Esophagus muscularis mucosa (tissue), 4 donors: ENCODE data around the gene KIAA0040. TPM values are rescaled to one million over a fixed set of nuclear protein-coding genes. Genes with fewer than 3 reads are reported as not detected.

ENCODE experiments used
- DNase-seq: peaks from one replicate; pipeline ENCODE4 v3.0.0-alpha.2; 2017; ENCODE audit errors: extremely low spot score
- H3K27ac ChIP-seq, 4 donors: fragments of 200-600 bp; sonication (generic); replicated peaks in 1 of 4; 1 replicate in 3 of 4; 2 replicates in 1 of 4; pipeline ENCODE4 v1.5.1; 2016 to 2019; ENCODE audit warnings: mild to moderate bottlenecking in 1 of 4
- H3K27me3 ChIP-seq, 4 donors: fragments of 200-600 bp; sonication (generic); one replicate each; pipeline versions ENCODE4 v1.5.1 to v1.6.0; 2016 to 2019
- H3K36me3 ChIP-seq, 4 donors: fragments of 200-600 bp; sonication (generic); one replicate each; pipeline ENCODE4 v1.5.1; 2016 to 2019
- H3K4me1 ChIP-seq, 4 donors: fragments of 200-600 bp; sonication (generic); one replicate each; pipeline ENCODE4 v1.5.1; 2016 to 2019
- H3K4me3 ChIP-seq, 4 donors: fragments of 200-600 bp; sonication (generic); 1 replicate in 2 of 4; 2 replicates in 2 of 4; pipeline ENCODE4 v1.5.1; 2016 to 2019; ENCODE audit warnings: mild to moderate bottlenecking in 4 of 4, moderate library complexity in 1 of 4
- H3K9me3 ChIP-seq, 4 donors: fragments of 200-600 bp; sonication (generic); 1 replicate in 3 of 4; 2 replicates in 1 of 4; pipeline ENCODE4 v1.5.1; 2016 to 2019
- EP300 ChIP-seq: sonication (generic); formaldehyde crosslinking; IDR thresholded peaks from one replicate; pipeline ENCODE4 v1.6.1; 2017; ENCODE audit warnings: antibody characterized with exemption
- POLR2A ChIP-seq: fragments of 450-650 bp; IDR thresholded peaks from one replicate; pipeline ENCODE4 v1.6.1; 2017; ENCODE audit warnings: antibody characterized with exemption, moderate library complexity, mild to moderate bottlenecking, low read depth
- POLR2AphosphoS5 ChIP-seq, 2 donors: sonication (generic); formaldehyde crosslinking; IDR thresholded peaks; one replicate each; pipeline ENCODE4 v1.6.1; 2017; ENCODE audit warnings: antibody characterized with exemption in 2 of 2
- WGBS: methylation state at CpG from one replicate; pipeline ENCODE4 v1.1.5; 2018; 5-methylcytosine and 5-hydroxymethylcytosine counted together
- intact Hi-C: fragments of 100-400 bp; cut with DNase I; formaldehyde crosslinking; loops from one replicate; pipeline ENCODE4 v1.15.1; 2023
- total RNA-seq, 4 donors: library from RNA; depleted of rRNA; stranded (reverse); fragments of >200 nt; gene quantifications; one replicate each; pipeline versions ENCODE4 v1.1.0 to v1.2.1, GENCODE V29; 2016
- TF ChIP-seq, protein P1 (sequence below), 3 experiments: fragments of 200-600 bp in 2 of 3; fragments of 450-650 bp in 1 of 3; sonication (generic) in 2 of 3; IDR thresholded peaks; one replicate each; pipeline ENCODE4 v1.5.1; 2017 to 2019; ENCODE audit warnings: antibody characterized with exemption in 3 of 3, mild to moderate bottlenecking in 2 of 3, moderate library complexity in 1 of 3

Gene KIAA0040
- total RNA-seq, 4 donors from 2014 or later = 37.0 to 109 (median 45.1) TPM

- Histone ChIP-seq H3K27me3 (no peaks in the 10 kb centered on the region), H3K36me3 (no peaks in the 10 kb centered on the region), H3K27ac (no peak overlapping the region), H3K4me1 (peaks cover 6 to 32% (median 24%) of the 10 kb centered on the region in 4 donors), H3K4me3 (no peak overlapping the region), H3K9me3 (peaks cover 0 to 4% (median 0%) of the 10 kb centered on the region in 4 donors)
- no peak for TF ChIP-seq POLR2A
- TF ChIP-seq, protein P1, sequence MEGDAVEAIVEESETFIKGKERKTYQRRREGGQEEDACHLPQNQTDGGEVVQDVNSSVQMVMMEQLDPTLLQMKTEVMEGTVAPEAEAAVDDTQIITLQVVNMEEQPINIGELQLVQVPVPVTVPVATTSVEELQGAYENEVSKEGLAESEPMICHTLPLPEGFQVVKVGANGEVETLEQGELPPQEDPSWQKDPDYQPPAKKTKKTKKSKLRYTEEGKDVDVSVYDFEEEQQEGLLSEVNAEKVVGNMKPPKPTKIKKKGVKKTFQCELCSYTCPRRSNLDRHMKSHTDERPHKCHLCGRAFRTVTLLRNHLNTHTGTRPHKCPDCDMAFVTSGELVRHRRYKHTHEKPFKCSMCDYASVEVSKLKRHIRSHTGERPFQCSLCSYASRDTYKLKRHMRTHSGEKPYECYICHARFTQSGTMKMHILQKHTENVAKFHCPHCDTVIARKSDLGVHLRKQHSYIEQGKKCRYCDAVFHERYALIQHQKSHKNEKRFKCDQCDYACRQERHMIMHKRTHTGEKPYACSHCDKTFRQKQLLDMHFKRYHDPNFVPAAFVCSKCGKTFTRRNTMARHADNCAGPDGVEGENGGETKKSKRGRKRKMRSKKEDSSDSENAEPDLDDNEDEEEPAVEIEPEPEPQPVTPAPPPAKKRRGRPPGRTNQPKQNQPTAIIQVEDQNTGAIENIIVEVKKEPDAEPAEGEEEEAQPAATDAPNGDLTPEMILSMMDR (IDR thresholded peaks at IDR 0.05) = no peak
- no peak for TF ChIP-seq EP300
- TF ChIP-seq POLR2AphosphoS5 (IDR thresholded peaks at IDR 0.05) = no peak
- peak; percentile 57 for DNase-seq
- WGBS = 80% methylated on average over 5 of the region's 5 CpGs
- intact Hi-C loops = loop anchor here (10.0 kb wide), 1 partner anchor 384 kb away; no protein-coding TSS in a partner anchor
These were observed 26.3 kb upstream of the KIAA0040 start for GRCh38 chr1:175218786-175219434.

DNA sequence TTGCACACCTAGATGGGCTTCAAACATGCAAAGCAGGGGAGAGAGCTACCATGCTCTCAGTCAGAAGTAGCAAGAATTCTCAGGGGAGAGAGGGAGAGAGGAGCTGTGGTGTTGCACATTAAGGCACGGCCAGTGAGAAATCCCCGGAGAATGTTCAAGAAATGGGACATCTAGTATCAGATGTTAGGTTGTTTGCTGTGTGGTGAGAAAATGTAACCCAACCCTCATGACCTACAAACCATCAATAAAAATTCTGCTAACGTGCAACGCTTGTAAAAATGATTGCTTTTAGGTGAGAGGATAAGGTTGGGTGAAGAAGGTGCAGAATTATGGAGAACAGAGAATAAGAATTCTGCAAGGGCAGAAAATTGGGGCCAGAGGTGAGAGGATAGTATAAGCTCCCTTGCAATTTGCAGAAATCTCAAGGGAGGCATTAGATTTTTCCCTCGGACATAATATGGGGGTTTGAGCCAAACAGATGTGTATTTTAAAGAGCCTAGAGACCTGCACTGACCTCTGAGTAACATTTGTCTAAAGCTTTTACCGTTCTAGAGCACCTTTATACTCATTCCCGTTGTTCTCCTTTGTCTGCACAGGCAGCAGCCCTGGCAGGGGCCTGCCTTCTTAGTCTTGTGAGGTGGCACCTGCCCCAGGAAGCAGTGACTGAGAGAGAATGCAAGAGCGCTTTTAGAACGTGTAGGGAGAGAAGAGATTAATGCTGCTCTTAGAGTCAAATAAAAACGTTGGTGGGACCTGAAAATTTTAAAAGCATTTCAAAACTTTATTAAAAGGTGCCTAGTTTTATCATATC, 25.4 kb upstream of the KIAA0040 start:
- 63% methylated on average over 10 of the region's 10 CpGs for WGBS
- no peak overlapping the region for H3K27ac ChIP-seq
- peaks cover 6 to 32% (median 24%) of the 10 kb centered on the region in 4 donors for H3K4me1 ChIP-seq
- TF ChIP-seq EP300 = no peak
- TF ChIP-seq, protein P1 (IDR thresholded peaks at IDR 0.05) = no peak
- TF ChIP-seq POLR2AphosphoS5 (IDR thresholded peaks at IDR 0.05) = no peak
- TF ChIP-seq POLR2A = no peak
- no peaks in the 10 kb centered on the region for H3K27me3 ChIP-seq
- peaks cover 0 to 10% (median 0%) of the 10 kb centered on the region in 4 donors for H3K9me3 ChIP-seq
- intact Hi-C loops = loop anchor here (10.0 kb wide), 1 partner anchor 383 kb away; no protein-coding TSS in a partner anchor
- peak; percentile 68 for DNase-seq
- no peaks in the 10 kb centered on the region for H3K36me3 ChIP-seq
- no peak overlapping the region for H3K4me3 ChIP-seq

- intact Hi-C loops = loop anchor here (10.0 kb wide), 1 partner anchor 382 kb away; no protein-coding TSS in a partner anchor
- Histone ChIP-seq H3K27ac (no peak overlapping the region), H3K27me3 (no peaks in the 10 kb centered on the region), H3K9me3 (peaks cover 0 to 10% (median 0%) of the 10 kb centered on the region in 4 donors), H3K4me3 (no peak overlapping the region), H3K4me1 (peaks cover 0 to 24% (median 17%) of the 10 kb centered on the region in 4 donors), H3K36me3 (no peaks in the 10 kb centered on the region)
- DNase-seq = no peak
- TF ChIP-seq POLR2AphosphoS5 (IDR thresholded peaks at IDR 0.05) (no peak), POLR2A (no peak), EP300 (no peak)
- TF ChIP-seq, protein P1 (IDR thresholded peaks at IDR 0.05) = no peak
- 90% methylated on average over 2 of the region's 2 CpGs for WGBS
These were observed 23.9 kb upstream of the KIAA0040 start for GRCh38 chr1:175216444-175216843.

DNA sequence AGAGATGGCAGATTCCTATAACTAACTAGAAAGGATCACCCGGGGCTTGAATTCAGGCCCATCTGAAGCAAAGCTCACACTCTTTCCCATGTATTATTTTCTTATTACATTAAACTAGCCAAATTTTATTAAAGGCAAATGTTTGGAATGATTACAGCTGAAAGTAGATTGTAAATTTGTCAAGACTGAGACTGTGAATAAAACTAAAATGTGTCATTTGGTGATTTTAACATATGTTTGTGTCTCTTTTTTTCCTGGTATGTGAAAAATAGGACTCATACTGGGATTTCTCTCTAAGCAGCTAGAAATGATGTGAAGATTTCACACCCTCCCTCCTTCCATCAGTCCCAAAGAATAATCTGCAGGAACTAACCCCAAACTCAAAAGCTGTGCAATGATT, 19.1 kb upstream of the KIAA0040 start:
- Histone ChIP-seq H3K4me1 (no peaks in the 10 kb centered on the region), H3K27ac (no peak overlapping the region), H3K27me3 (no peaks in the 10 kb centered on the region), H3K36me3 (no peaks in the 10 kb centered on the region), H3K4me3 (no peak overlapping the region), H3K9me3 (peaks cover 0 to 10% (median 0%) of the 10 kb centered on the region in 4 donors)
- TF ChIP-seq, protein P1 (IDR thresholded peaks at IDR 0.05) = no peak
- TF ChIP-seq EP300 = no peak
- TF ChIP-seq POLR2A = no peak
- TF ChIP-seq POLR2AphosphoS5 (IDR thresholded peaks at IDR 0.05) = no peak
- DNase-seq = no peak
- intact Hi-C loops = loop anchor here (10.0 kb wide), 1 partner anchor 377 kb away; no protein-coding TSS in a partner anchor
- 71% methylated on average over 1 of the region's 1 CpG for WGBS
